GM18909 (cell line): ENCODE data around the gene MVB12A.

Experiments used
- ATAC-seq: cut with Tn5 transposase; IDR thresholded peaks from one replicate; pipeline ENCODE4 v1.9.1; 2021; ENCODE audit warnings: mild to moderate bottlenecking; ENCODE audit not compliant: unreplicated experiment, poor library complexity

The MVB12A gene

DNA sequence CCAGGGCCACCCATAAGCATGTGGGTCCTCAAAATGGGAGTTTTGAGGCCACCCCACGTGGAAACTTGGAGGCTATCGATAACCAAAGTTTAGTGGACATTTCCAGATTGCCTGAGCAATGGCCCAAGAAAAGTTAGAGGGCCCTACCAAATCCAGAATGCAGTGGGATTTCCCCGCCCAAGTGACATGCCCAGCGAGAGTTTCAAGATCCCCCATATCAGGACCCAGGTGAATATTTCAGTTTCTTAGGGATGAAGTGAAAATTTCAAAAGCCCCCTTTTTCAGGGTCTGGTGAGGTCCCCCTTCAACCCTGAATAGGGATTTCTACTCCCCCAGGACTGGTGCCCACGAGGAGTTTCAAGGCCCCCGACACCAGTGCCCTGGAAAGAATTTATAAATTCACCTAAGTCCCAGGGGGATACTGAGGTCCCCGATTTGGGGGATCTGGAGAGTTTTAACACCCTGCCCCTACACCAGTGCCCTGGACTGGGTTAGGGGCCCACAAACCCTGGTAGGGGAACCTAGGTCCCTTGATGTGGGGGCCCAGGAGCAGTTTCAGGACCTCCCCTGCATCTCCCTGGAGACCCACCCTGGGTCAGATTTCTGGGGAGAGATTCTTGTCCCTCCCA, 15.1 kb upstream of the MVB12A start:
- no peak for ATAC-seq

DNA sequence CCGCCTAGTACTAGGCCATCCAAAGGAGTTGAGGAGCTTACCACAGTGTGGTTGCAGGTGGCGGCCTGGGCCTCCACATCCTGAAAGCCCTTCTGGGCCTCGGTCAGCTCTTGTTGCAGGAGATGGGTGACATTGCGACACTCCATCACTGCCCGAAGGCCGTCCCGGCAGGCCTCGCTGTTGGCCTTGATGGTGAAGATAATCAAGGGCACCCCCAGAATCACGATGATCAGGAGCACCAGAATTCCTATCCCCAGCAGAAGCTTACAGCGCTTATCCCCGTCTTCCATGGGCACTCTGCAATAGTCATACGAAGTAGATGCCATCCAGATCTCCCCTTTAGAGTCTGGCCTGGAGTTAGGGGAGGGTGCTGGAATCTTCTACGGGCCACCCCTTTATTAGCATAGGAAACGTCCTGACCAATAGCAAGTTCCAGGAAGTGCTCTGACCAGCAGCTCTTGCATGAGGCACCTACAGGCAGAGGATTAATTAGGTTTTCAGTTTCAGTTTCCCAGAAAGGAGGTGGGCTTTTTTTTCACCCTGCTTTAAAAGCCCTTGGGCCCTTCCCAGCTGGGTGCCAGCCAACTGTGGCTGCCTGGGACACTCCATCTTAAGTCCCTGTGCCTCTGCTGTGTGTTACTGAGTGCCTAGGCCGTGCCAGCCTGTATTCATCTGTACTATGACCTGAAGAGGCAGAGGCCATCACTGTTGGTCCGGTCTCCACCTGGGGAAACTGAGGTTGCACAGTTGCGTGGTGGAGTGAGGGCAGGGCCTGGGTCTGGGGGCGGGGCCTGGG, 14.4 kb upstream of the MVB12A start, which contains the start of gene BST2:
Gene BST2, minus strand, starts transcription at position 381 of the 796 bp plus-strand sequence. Its CDS starts 55 bp downstream, at position 326.
- ATAC-seq = peak; percentile 81

DNA sequence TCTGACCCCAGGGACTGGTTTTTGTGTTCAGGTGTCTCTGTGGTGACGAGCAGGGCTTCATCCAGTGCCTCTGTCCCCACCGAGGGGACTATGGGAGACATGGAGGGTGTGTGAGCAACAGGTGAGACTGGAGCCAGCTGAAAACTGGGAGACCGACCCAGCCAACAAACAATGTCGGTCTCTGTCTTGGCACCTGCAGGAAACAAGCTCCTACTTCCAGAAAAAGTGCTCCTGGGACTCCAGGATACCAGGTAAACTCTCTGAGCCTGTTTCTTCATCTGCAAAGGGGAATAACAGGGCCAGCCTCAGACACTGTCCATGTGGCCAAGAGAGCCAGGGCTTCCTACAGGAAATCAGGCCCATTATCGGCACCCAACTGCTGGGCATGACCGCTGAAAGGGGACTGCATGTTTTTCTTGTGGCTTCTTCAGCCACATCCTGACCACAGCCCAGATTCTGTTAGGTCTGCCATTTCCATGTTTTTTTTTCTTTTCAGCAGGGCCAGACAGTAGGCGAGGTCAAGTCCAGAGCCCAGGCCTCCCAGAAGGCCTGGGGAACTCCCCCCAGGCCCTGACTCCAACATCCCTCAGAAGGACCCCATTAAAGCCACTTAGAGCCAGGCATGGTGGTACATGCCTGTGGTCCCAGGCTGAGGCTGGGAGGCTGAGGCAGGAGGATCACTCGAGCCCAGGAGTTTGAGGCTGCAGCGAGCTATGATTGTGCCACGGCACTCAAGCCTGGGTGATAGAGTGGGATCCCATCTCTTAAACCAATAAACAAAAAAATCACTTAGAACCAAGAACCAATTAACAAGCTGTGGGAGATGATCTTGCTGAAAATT, 13.6 kb upstream of the MVB12A start:
- ATAC-seq = peak; percentile 13

DNA sequence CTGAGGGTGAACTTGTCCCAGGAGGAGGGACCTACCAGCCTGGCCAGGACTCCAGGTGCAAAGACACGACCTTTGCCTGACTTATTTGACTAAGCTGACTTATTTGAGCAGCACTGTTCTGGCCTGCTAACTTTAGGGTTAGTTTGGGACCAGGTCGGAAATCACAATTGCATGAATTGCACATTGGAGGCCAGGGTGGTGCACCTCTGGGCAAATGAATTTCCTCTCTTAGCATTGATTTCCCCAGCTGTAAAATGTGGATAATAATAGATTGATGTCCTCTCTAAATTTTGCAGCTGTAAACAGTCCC, 13.0 kb upstream of the MVB12A start:
- ATAC-seq = no peak

DNA sequence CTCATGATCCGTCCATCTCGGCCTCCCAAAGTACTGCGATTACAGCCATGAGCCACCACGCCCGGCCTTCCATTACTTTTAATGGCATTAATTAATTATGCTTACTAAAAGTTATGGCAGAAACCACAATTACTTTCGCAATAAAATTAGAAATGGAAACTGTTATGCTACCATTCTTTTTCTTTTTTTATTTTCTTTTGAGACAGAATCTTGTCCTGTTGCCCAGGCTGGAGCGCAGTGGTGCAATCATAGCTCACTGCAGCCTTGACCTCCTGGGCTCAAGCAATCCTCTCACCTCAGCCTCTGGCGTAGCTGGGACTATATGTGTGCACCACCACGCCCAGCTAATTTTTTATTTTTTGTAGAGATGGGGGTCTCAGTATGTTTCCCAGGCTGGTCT, 9.9 kb upstream of the MVB12A start:
- no peak for ATAC-seq

DNA sequence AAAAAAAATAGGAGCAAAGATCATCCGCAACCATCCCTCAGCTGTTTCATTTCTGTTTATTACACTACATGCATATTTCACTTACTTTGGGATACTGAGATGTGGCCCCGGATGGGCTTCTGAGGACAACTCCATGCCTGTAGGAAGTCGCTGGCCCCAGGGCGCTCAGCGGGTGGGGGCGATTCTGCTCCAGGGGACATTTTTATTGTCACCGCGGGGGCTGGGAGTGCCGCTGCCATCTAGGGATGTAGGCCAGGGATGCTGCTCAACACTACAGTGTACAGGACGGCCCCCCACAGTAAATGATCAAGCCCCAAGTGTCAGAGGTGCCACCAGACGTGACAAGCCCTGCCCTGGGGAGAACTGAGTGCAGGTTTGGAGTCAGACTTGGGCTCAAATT, 8.0 kb upstream of the MVB12A start:
- no peak for ATAC-seq

DNA sequence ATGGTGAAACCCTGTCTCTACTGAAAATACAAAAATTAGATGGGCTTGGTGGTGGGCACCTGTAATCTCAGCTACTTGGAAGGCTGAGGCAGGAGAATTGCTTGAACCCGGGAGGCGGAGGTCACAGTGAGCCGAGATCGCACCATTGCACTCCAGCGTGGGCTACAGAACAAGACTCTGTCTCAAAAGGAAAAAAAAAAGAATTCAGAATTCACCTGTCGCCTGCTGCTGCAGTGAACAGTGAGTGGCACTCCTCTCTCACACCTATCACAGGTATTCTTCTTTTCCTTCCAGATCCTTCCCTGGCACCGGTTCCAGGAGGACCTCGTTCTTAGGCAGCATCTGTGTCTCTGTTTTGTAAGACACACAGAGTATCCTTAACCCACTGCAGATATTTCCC, 5.8 kb upstream of the MVB12A start:
- ATAC-seq = no peak

DNA sequence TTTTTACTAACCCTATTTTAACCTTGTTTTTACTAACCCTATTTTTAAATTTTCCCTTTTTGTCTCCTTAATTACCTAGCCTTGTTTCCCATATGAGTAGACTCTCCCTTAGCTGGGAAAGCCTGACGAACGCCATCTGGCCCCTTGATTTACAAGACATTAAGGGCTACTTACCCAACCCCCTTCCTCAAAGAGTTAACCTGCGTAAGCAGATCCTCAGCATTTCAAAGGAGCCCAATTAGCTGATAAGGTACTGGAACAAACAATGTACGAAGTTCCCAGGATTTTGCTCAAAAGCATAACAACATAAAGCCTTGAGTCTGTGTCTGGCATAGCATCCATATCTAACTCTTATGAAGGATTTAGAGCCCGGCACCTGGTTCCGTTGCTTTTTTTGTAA, 4.7 kb upstream of the MVB12A start:
- no peak for ATAC-seq

DNA sequence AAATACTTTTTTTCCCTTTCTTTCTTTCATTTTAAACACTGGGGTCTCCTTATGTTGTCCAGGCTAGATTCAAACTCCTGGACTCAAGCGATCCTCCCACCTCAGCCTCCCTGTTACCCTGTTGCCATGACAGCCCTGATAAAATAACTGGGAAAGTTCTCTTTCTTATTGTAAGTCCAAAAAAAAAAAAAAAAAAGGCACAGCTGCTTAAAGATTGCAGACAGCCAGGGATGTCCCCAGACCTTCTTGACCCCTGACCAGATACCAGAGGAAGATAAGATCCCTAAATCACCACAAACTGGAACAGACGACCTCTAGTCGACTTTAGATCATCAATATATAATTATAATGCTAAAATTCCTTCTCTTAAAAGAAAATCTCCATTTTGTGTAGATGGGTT, 1.1 kb upstream of the MVB12A start:
- ATAC-seq = no peak

DNA sequence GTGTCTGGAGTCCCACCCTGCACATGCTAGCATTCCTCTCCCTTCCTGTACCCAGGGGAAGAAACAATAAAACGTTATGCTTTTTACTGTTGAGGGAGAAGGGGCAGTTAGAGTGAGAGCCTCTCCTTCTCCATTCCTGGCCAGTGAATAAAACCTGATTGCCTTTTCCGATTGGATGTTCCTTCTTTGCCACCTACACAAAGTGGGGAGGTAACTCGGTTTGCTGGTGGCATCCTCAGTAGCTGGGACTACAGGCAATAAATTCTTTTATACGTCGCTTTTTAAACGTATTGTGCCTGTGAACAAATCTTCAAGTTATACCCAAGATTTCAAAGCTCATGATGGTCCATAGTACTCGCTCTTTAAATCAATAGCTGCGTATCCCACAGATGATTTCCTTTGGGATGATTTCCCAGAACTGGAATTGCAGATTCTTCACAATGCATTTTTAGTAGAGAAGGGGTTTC, 660 bp upstream of the MVB12A start:
- ATAC-seq = no peak

DNA sequence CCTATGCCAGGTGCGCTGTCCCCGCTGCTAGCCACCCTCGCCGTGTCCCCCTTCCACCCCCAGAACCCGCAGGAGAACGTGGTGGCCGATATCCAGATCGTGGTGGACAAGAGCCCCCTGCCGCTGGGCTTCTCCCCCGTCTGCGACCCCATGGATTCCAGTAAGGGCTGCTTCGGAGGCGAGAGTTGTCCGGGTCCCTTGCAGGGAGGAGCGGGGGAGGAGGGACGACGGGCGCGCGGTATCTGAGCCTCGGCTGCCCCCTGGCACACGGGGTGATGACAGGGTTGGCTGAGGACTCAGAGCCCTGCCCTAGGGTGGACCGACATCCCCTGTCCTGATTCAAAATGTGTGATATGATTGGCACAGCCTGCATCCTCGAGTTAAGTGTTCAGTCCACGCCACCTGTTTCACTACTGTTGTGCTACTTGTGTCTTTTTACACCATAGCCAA, 653 bp downstream of the MVB12A start:
- ATAC-seq = peak; percentile 14

DNA sequence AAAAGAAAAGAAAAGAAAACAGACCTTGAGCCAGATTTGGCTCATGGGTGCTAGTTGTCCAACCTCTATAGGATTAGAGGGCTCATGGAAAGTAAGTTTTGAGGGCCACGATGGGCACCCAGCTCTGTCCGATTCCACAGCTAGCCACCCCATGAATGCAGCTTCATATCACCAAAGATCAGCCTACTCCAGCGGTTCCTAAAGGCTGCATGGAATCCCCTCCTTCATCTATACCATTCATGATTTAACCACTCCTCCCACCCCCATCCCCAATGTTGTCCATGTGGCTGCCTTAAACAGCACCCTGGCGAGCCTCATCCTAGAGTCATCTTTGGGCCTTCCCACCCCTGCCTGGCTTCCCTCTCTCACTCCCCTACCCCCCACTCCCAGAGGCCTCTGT, 2.1 kb downstream of the MVB12A start:
- no peak for ATAC-seq

DNA sequence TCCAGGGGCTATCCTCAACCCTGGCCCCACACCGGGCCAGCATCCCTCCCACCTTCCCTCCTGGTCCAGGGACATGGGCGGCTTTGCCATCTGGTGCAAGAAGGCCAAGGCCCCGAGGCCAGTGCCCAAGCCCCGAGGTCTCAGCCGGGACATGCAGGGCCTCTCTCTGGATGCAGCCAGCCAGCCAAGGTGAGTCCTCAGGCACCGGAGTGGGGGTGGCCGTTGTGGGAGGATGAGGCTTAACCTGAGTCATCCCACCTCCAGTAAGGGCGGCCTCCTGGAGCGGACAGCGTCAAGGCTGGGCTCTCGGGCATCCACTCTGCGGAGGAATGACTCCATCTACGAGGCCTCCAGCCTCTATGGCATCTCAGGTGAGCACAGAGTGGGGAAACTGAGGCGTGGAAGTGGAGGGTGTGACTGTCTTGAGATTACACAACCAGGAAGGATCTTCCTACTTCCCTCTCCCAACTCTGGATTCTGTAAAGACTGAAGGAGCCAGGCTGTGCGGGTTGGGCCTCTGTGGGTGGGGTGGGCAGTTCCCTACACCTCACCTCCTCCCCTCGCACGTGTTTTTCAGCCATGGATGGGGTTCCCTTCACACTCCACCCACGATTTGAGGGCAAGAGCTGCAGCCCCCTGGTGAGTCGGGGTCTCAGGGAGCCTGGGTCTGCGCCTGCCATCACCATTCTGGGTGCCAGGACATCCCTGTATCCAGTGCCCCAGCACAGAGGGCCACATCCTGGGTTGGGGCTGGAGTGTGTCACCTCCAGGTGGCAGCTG, 3.8 kb downstream of the MVB12A start:
- ATAC-seq = no peak

DNA sequence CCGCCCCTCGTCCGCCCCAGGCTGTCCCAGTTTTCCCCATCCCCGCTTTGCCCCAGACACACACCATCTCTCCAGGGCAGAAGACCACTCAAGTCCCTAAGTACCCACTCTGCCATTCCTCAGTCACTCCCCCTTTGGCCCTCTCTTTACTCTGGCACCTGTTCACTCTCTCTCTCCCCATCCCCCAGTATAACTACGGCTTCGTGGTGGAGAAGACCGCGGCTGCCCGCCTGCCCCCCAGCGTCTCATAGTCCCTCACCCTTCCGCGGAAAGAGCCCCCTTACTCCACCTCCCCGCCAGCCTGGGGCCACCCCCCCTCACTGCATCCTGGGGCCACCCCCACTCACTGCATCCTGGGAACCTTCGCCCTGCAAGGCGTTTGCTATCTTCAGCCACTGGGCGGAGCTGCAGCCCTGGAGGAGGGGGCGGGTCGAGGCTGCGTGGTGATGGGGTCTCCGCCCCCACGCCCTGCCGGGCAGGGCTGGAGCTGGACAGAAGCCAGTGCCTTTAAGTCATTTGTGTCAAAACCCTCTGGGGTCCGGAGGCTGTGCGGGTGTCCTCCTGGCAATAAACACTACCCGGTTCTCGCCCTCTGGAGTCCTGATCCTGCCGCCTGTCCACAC, 5.0 kb downstream of the MVB12A start:
- ATAC-seq = no peak

DNA sequence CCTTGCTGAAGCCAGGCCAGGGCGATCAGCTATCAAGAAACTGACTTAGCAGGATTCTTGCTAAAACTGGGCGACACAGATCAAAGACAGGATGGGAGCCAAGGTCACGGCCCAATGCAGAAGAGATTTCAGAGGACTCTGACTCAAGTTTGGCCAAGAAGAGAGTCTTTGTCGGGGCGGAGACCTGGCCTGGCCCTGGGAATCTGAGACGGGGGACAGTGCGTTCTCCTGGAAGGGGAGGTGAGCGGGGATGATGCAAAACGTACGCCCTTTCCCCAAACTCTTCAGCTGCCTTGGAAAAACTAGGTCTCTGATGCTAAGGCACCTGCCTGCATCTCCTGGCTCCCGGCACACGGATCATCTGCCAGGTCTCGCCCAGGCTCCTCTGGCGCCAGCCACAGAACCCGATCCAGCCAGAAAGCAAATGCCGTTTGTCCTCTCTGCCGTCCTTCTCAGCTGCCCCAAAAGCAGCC, 9.8 kb downstream of the MVB12A start:
- ATAC-seq = no peak

DNA sequence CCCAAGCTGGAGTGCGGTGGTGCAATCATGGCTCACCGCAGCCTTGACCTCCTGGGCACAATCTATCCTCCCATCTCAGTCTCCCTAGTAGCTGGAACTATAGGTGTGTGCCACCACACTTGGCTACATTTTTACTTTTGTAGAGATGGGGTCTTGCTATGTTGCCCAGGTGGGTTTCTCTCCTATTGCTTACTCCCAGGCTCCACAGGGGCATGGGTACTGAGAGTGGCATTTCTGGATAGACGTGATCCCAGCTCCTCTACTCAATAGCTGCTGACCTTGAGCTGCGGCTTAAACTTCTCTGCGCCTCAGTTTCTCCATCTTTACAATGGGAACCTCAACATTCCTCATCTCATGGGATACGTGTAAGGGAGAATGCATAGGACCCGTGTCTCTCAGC, 11.6 kb downstream of the MVB12A start:
- ATAC-seq = no peak

DNA sequence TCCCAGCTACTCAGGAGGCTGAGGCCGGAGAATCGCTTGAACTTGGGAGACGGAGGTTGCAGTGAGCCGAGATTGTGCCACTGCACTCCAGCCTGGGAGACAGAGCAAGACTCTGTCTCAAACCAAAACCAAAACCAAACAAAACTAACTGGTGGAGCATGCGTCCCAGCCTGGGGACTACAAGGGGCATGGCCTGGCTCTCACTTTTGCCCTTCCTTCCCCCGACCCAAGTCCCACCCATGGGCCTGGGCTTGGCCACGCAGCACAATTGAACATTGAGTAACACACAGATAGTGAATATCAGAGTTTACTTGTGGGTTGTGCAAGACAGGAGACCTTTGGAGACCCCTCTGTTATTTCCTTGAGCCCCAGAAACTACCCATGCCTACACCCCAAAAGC, 15.4 kb downstream of the MVB12A start:
- ATAC-seq = no peak

DNA sequence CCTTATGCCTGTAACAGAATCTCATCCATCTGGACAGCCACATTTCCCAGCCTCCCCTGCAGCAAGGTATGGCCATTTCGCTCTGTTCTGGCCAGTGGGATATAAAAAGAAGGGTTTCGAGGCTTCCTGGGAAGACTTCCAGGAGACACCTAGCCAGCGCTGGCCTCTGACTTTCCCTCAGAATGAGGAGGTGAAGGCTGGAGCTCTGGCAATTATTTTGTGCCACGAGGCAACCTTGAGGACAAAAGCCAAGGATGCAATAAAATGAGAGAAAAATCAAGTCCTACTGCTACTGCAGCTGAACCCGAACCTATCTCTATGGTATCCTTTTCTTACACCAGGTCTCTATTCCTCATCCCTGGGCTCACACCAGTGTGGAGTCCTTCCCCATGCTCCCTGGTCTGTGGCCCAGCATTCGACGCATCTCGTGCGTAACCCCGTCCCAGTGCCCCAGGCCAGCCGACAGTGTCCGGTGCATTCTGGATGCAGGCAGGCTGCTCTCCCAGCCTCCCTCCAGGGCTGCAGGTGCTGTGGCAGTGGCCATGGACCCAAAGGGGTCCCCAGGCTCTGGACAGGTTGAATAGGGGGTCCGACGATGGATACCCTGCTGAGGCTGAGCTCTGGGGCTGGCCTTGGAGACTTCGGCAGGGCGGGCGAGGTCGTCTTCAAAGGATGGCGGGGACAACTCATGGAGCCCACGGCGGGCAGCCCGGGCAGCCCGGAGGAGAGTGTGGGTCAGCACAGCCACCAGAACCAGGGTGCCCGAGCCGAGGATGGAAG, 16.4 kb downstream of the MVB12A start:
- ATAC-seq = no peak

DNA sequence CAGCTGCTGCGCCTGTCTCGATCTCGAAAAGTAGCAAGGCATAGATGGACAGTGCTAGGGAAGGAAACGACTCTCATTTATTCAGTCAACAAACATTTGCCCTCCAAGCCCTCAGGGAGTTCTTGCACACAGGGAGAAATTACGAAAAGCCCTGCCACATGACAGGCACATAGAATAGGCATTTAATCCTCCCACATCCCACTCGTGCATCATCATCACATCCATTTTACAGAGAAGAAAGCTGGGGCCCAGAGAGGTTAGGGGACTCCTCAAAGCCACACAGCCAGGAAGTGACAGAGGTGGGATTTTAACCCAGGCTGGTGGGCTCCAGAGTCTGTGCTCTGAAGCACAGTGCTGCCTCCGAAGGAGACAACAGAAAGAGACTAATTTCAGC, 17.0 kb downstream of the MVB12A start:
- ATAC-seq = no peak
